K562 (cell line): ENCODE results near the gene TBC1D7. TPM values are rescaled to one million over a fixed set of nuclear protein-coding genes. Genes with fewer than 3 reads are reported as not detected.

Source experiments
- ASH1L ChIP-seq: fragments of 450-650 bp; IDR thresholded peaks from 2 replicates; pipeline ENCODE4 v1.6.1; 2018; ENCODE audit warnings: borderline replicate concordance, mild to moderate bottlenecking, low read depth; ENCODE audit not compliant: partially characterized antibody
- CBFA2T2 ChIP-seq: fragments of 450-650 bp; conservative IDR thresholded peaks from 2 replicates; pipeline ENCODE4 v1.6.1; 2017; ENCODE audit warnings: mild to moderate bottlenecking
- CEBPB ChIP-seq: fragments of 450-650 bp; IDR thresholded peaks from 2 replicates; pipeline ENCODE4 v1.6.1; 2016; ENCODE audit warnings: missing genetic modification characterization, missing compliant biosample characterization
- ELF1 ChIP-seq: fragments of 200-800 bp; sonication (Bioruptor generic); IDR thresholded peaks from 2 replicates; pipeline ENCODE4 v1.6.1; 2016; ENCODE audit warnings: missing genetic modification characterization, missing compliant biosample characterization
- ELF4 ChIP-seq: fragments of 450-650 bp; formaldehyde crosslinking; IDR thresholded peaks from 2 replicates; pipeline ENCODE4 v1.4.0; 2022; ENCODE audit warnings: missing genetic modification characterization
- EP400 ChIP-seq: fragments of 450-650 bp; IDR thresholded peaks from 2 replicates; pipeline ENCODE4 v1.6.1; 2017; ENCODE audit warnings: antibody characterized with exemption, mild to moderate bottlenecking, moderate library complexity
- NFRKB ChIP-seq: fragments of 450-650 bp; IDR thresholded peaks from 2 replicates; pipeline ENCODE4 v1.6.1; 2016; ENCODE audit warnings: low read depth
- NR2C2 ChIP-seq, 2 experiments: fragments of 200-800 bp in 1 of 2; sonication (Bioruptor generic) in 1 of 2; sonication (generic) in 1 of 2; formaldehyde crosslinking in 1 of 2; IDR thresholded peaks; 2 replicates each; pipeline versions ENCODE4 v1.6.1 to v1.8.0; 2016 to 2022; ENCODE audit warnings: mild to moderate bottlenecking in 1 of 2, missing compliant biosample characterization in 1 of 2, missing genetic modification characterization in 1 of 2, missing genetic modification reagents in 1 of 2
- PHB ChIP-seq: fragments of 250-450 bp; sonication (Bioruptor Pico); IDR thresholded peaks from 2 replicates; pipeline ENCODE4 v1.5.0; 2021
- RCOR1 ChIP-seq, 2 experiments: IDR thresholded peaks; 2 replicates each; pipeline ENCODE4 v1.6.1; 2012; ENCODE audit warnings: low read depth in 2 of 2, low read length in 2 of 2, borderline replicate concordance in 1 of 2, improper control_type of control experiment in 1 of 2
- SMAD4 ChIP-seq: fragments of 250-450 bp; sonication (Bioruptor Pico); conservative IDR thresholded peaks from 2 replicates; pipeline ENCODE4 v1.8.0; 2021; ENCODE audit warnings: inconsistent platforms, mild to moderate bottlenecking, moderate library complexity
- TCF3 ChIP-seq: sonication (generic); formaldehyde crosslinking; IDR thresholded peaks from 2 replicates; pipeline ENCODE4 v1.4.0; 2020; ENCODE audit warnings: mild to moderate bottlenecking, missing genetic modification reagents
- THRAP3 ChIP-seq: fragments of 450-650 bp; IDR thresholded peaks from 2 replicates; pipeline ENCODE4 v1.6.1; 2016; ENCODE audit warnings: mild to moderate bottlenecking, inconsistent platforms, borderline replicate concordance
- ZC3H11A ChIP-seq: IDR thresholded peaks from 2 replicates; pipeline ENCODE4 v1.6.1; 2012; ENCODE audit warnings: low read depth, low read length, improper control_type of control experiment
- ZNF77 ChIP-seq: fragments of 250-450 bp; sonication (Bioruptor Pico); IDR thresholded peaks from 2 replicates; pipeline ENCODE4 v1.5.0; 2020
- polyA plus RNA-seq, 8 experiments: library from polyadenylated mRNA; depleted of rRNA in 4 of 8; stranded (reverse) in 5 of 8; unstranded in 3 of 8; fragments of >200 nt; fragmentation: Nextera tagmentation in 2 of 8; fragmentation: Illumina TruSeq in 1 of 8; extraction: Ambion mirVana in 2 of 8; extraction: Trizol in 1 of 8; gene quantifications; 2 replicates each; pipeline versions ENCODE4 v1.2.1 to v1.2.3, GENCODE V29; 2011 to 2014; ENCODE audit warnings: inconsistent platforms in 1 of 8, missing spikeins in 1 of 8
- total RNA-seq, 7 experiments: library from RNA; depleted of rRNA in 6 of 7; stranded (reverse); fragments of >200 nt in 6 of 7; fragmentation: Illumina TruSeq in 2 of 7; extraction: Trizol in 2 of 7; gene quantifications; 2 replicates each; pipeline versions ENCODE4 v1.2.1 to v1.2.3, GENCODE V29; 2011 to 2021; ENCODE audit warnings: low replicate concordance in 1 of 7
- TF ChIP-seq, protein P1 (sequence below), 2 experiments: fragments of 250-450 bp in 1 of 2; fragments of 450-650 bp in 1 of 2; sonication (Bioruptor Pico) in 1 of 2; IDR thresholded peaks; 2 replicates each; pipeline versions ENCODE4 v1.6.1 to v1.8.0; 2016 to 2021; ENCODE audit warnings: mild to moderate bottlenecking in 2 of 2, moderate library complexity in 2 of 2, missing compliant biosample characterization in 1 of 2, missing genetic modification characterization in 1 of 2
- TF ChIP-seq, protein P2 (sequence below): fragments of 250-450 bp; sonication (Bioruptor Pico); IDR thresholded peaks from 2 replicates; pipeline ENCODE4 v1.5.0; 2020; ENCODE audit warnings: mild to moderate bottlenecking, borderline replicate concordance
- TF ChIP-seq, protein P3 (sequence below): fragments of 450-650 bp; IDR thresholded peaks from 2 replicates; pipeline ENCODE4 v1.6.1; 2016; ENCODE audit warnings: low read depth, mild to moderate bottlenecking, moderate library complexity
- TF ChIP-seq, protein P4 (sequence below): fragments of 450-650 bp; IDR thresholded peaks from 2 replicates; pipeline ENCODE4 v1.6.1; 2016; ENCODE audit warnings: antibody characterized with exemption
- TF ChIP-seq, protein P5 (sequence below), 2 experiments: fragments of 450-650 bp; IDR thresholded peaks; 2 replicates each; pipeline ENCODE4 v1.6.1; 2016

TBC1D7 gene
- total and polyA plus RNA-seq, 9 of the 15 experiments (the other 6 are each of a cell fraction or from before 2014, with no cell fraction given) = 49.4 to 107 (median 61.1) TPM

DNA sequence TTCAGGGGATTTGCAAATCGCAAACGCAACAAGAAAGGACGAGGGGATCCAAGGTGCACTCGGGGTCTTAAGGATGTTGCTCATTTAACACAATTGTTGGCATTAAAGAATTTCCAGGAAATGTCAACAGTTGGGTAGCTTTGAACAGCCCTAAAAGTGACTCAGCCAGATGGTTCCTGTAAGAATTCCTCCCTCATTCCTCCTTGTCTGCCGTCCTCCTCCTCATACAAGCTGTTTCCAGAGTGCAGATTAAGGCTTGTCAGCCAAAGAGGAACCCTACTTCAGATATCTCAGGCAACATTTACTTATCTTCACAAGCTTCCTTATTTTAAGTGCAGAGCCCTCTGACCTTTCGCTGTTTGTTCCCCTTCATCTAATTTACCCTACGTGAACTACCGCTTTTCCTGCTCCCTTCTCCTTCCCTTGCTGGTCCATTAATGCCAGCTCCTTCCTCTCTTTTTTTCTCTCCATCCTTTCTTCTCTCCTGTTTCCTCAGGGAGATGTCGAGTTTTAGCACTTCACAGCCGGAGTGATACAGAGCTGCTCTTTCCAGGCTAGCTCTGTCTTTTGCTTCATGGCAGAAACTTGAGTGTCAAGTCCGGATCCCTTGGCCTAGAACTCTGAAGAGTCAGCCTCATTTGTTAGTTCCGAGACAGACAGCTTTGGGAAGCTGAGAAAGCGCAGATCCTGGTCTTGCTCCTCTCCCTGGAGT is 26.1 kb upstream of the TBC1D7 start (continued):
- TF ChIP-seq, protein P1, sequence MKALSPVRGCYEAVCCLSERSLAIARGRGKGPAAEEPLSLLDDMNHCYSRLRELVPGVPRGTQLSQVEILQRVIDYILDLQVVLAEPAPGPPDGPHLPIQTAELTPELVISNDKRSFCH (CRISPR knock-in tag; IDR thresholded peaks at IDR 0.05) = no peak
- TF ChIP-seq, protein P1 (tag; IDR thresholded peaks at IDR 0.05) = peak; percentile 93
- TF ChIP-seq NFRKB (no peak), CBFA2T2 (peak; percentile 93), ASH1L (peak; percentile 1), CEBPB (no peak), SMAD4 (CRISPR knock-in tag) (peak; percentile 94), ZC3H11A (no peak), THRAP3 (no peak), RCOR1 (IDR thresholded peaks at IDR 0.05; ENCODE audit: borderline replicate concordance in 1 of 2, low read depth in 2 of 2, low read length in 2 of 2) (peak; percentile 84 to 97; a peak in 3 of 4 replicates), TCF3 (CRISPR knock-in tag) (peak; percentile 91), EP400 (0 out of 2 replicates have a peak, but pooled peaks have one; percentile 32), ELF4 (CRISPR knock-in tag) (peak; percentile 59; the same call in 1 of the 2 replicates), NR2C2 (CRISPR knock-in tag; IDR thresholded peaks at IDR 0.05) (peak; percentile 61; the same call in 1 of the 2 replicates), NR2C2 (tag; IDR thresholded peaks at IDR 0.05) (peak; percentile 88), ELF1 (tag) (peak; percentile 12; the same call in 1 of the 2 replicates), ZNF77 (CRISPR knock-in tag) (no peak), PHB (CRISPR knock-in tag) (no peak)
- TF ChIP-seq, protein P2, sequence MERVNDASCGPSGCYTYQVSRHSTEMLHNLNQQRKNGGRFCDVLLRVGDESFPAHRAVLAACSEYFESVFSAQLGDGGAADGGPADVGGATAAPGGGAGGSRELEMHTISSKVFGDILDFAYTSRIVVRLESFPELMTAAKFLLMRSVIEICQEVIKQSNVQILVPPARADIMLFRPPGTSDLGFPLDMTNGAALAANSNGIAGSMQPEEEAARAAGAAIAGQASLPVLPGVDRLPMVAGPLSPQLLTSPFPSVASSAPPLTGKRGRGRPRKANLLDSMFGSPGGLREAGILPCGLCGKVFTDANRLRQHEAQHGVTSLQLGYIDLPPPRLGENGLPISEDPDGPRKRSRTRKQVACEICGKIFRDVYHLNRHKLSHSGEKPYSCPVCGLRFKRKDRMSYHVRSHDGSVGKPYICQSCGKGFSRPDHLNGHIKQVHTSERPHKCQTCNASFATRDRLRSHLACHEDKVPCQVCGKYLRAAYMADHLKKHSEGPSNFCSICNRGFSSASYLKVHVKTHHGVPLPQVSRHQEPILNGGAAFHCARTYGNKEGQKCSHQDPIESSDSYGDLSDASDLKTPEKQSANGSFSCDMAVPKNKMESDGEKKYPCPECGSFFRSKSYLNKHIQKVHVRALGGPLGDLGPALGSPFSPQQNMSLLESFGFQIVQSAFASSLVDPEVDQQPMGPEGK = no peak; the same call in 1 of the 2 replicates
- TF ChIP-seq, protein P3, sequence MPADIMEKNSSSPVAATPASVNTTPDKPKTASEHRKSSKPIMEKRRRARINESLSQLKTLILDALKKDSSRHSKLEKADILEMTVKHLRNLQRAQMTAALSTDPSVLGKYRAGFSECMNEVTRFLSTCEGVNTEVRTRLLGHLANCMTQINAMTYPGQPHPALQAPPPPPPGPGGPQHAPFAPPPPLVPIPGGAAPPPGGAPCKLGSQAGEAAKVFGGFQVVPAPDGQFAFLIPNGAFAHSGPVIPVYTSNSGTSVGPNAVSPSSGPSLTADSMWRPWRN = peak; percentile 91
- TF ChIP-seq, protein P4, sequence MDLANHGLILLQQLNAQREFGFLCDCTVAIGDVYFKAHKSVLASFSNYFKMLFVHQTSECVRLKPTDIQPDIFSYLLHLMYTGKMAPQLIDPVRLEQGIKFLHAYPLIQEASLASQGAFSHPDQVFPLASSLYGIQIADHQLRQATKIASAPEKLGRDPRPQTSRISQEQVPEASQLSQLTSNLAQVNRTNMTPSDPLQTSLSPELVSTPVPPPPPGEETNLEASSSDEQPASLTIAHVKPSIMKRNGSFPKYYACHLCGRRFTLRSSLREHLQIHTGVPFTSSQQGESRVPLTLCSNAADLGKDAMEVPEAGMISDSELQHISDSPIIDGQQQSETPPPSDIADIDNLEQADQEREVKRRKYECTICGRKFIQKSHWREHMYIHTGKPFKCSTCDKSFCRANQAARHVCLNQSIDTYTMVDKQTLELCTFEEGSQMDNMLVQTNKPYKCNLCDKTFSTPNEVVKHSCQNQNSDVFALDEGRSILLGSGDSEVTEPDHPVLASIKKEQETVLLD = peak; percentile 75; the same call in 1 of the 2 replicates
- TF ChIP-seq, protein P5, sequence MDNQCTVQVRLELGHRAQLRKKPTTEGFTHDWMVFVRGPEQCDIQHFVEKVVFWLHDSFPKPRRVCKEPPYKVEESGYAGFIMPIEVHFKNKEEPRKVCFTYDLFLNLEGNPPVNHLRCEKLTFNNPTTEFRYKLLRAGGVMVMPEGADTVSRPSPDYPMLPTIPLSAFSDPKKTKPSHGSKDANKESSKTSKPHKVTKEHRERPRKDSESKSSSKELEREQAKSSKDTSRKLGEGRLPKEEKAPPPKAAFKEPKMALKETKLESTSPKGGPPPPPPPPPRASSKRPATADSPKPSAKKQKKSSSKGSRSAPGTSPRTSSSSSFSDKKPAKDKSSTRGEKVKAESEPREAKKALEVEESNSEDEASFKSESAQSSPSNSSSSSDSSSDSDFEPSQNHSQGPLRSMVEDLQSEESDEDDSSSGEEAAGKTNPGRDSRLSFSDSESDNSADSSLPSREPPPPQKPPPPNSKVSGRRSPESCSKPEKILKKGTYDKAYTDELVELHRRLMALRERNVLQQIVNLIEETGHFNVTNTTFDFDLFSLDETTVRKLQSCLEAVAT (IDR thresholded peaks at IDR 0.05) = peak in 1 of 2 experiments; percentile 68; a peak in 1 of 4 replicates
